ENCODE measurements around the gene CYP19A1. TPM values are rescaled to one million over a fixed set of nuclear protein-coding genes. Genes with fewer than 3 reads are reported as not detected.

CYP19A1 gene
- total RNA-seq = not detected in 2 replicates

DNA sequence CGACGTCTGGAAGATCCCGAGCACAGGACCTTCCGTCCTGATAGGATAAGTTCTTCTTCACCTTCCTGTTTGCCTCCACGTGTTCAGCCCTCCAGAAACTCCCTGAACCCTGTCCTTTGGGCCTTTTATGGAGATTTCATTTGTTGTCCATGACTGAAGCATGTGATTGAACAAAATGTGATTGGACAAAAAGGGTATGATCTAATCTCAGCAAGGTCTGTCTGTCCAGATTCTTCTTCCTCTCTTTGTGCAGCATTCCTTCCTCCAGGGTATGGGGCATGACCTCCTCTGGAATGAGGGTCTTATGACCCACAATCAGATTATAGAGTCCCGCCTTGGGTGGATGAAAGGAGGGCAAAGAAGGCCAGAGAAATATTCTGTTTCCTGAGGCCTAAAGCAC lies at the start of gene CYP19A1:
CYP19A1 (minus strand) TSS at position 101 of the 400 bp plus-strand sequence. CDS start 95,684 bp downstream, outside the sequence.
- DNase-seq (ENCODE audit: low read depth in 2 of 2) = no peak

GRCh38 chr15:51387699-51388041 lies 49.3 kb upstream of the CYP19A1 start:
- no peak for DNase-seq (ENCODE audit: low read depth in 2 of 2)

DNA sequence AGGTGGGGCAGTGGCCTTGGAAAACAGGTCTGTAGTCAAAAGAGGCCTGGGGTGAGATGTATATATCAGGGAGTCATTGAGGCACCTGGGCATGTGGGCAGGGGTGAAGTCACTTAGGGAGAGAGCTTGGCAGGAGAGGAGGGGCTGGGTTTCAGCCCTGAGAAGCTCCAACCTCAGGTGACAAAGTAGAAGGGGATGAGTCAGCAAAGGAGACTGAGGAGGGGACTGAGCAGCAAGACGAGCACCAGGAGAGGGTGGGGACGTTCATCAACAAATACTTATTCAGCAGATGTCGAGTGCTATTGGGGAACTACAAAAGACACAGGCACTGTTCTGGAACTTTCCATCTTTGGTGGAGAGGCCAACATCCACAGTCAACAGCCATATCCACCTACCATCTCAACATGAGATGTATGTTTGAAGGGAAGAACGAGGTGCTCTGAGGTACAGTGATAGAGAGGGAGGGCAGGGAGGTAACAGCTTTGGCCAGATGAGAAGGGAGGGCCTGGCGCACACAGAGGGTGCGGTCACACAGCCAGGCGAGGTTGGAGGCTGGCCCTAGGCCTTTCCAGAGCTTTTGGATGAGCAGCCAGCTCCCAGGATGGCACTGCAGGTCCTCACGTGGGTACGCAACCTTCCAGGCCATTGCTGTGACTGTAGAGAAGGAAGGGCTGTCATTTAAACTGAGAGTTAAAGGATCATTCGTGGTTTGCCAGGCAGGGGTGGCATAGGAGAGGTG lies 48.7 kb upstream of the CYP19A1 start:
- no peak for DNase-seq (ENCODE audit: low read depth in 2 of 2)

DNA sequence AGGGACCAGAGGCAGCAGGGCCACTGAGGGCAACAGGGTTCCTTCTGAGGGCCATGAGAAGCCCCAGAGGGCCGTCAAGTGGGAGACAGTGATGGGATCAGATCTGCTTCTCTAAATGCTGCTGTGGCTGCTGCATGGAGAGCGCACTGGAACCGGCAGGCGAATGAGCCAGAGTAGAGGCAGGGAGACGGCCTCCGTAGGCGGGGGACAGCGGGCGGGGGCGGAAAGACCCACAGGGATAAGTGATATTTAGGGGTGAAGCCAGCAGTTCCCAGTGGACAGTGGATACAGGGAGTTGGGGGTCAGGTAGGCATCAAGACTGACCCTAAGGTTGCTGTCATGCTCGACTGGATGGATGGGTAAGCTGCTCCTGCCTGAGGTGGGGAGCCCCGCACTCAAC lies 48.1 kb upstream of the CYP19A1 start:
- DNase-seq (ENCODE audit: low read depth in 2 of 2) = no peak

- no peak for DNase-seq (ENCODE audit: low read depth in 2 of 2)
Measured at GRCh38 chr15:51386029-51386428, 47.6 kb upstream of the CYP19A1 start.

DNA sequence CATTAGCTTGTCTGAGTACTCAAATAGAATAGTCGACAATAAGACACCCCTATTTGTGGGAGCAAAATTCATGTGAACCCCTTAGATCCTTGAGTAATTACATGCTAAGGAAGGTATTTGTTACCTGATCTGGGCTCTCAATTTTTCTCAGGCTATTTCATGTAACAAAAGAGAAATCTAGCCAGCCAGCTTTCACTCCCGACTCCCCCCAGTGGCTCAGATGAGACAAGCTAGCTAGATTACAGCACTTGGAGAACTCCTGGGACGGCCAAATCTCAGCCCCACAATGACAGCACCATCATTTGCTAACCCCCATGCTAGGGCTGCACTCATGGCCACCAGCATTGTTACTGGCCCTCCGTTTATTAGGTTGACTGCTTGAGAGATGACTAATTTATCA lies 44.4 kb upstream of the CYP19A1 start:
- DNase-seq (ENCODE audit: low read depth in 2 of 2) = peak; percentile 15 to 46

GRCh38 chr15:51380999-51381806 lies 42.8 kb upstream of the CYP19A1 start:
- peak; percentile 55 to 75 for DNase-seq (ENCODE audit: low read depth in 2 of 2)

DNA sequence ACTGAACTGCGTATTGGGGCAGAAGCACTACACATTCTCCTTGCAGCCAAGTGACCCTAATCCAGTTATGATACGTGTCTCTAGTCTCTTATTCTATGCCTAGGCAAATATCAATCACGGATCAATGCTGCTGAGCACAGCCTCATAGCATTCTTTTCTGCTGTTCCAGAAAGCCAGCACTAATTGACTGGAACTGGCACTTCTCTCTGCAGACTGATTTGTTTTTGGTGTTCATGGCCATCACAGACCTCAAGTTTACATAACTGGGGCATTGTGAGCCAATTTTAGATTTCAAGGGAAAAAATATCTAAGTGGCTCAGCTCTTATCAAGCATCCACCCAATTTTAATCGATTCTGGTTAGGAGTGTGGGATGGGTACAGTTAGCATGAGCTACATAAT lies 41.0 kb upstream of the CYP19A1 start:
- no peak for DNase-seq (ENCODE audit: low read depth in 2 of 2)

DNA sequence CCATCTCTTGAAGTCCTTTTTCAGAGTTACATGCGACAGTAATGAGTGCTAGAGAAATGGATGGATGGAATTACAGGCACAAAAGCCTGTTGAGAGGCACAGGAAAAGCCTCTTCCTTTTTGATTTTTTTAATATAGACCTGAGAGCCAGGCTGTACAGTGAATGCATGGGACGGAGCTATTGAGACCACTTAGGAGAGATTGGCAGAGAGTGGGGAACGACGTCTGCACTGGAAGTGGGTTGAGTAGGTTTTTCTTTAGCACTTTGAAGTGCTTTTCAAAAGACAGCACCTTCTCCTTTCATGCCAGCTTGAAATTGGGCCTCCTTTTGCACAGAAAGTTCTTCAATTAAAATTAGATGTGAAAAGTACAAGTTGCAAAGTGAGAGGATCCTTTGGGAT lies 40.0 kb upstream of the CYP19A1 start:
- DNase-seq (ENCODE audit: low read depth in 2 of 2) = no peak

DNA sequence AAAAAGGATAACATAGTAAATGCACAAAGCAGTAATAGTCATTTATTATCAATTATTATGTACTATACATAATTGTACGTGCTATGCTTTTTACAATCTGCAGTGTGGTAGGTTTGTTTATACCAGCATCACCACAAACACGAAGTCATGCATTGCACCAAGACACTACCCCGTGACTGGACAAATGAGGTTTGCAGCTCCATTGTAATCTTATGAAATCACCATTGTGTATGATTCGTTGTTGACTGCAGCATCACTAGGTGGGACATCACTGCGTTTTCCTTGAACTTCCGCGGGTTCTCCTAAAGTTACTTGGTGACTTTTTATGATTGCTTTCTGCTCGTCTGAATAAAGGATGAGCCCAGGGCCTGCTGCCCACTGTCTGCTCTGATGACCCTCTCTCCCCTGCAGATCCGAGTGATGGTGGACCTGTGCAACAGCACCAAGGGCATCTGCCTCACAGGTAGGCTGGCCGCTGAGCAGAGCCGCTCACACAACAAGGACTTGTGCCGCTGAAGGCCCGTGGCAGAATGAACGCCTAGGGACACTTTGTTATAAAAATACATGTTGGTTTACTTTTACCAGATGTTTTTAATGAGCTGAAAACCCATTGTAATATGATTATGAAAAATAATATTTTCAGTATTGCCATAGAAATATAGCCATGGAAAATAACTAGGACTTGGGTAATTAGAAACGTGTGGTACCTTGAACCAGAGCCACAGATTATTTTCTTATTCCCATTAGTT lies 38.8 kb upstream of the CYP19A1 start:
- DNase-seq (ENCODE audit: low read depth in 2 of 2) = no peak

GRCh38 chr15:51375966-51376640 lies 37.7 kb upstream of the CYP19A1 start:
- no peak for DNase-seq (ENCODE audit: low read depth in 2 of 2)

- DNase-seq (ENCODE audit: low read depth in 2 of 2) = no peak
Measured at GRCh38 chr15:51374131-51374530, 35.7 kb upstream of the CYP19A1 start.

DNA sequence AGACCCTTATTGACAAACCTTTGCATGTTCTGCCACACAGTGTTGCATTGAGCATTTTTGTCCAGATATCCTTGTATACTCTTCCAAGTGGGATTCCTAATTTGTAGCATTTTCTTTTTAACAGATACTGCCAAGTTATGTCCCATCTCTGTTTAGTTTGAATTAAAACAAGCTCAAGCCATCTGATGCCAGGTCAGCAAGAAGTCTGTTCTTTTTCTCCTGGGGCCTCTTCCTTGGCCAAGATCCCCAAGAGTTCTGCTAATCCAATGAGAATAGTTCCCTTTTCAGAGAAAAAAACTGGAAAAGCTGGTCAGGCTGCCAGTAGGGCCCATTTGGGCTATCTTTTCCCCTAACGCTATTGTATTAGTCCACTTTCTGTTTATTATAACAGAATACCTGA lies 32.9 kb upstream of the CYP19A1 start:
- DNase-seq (ENCODE audit: low read depth in 2 of 2) = no peak

DNA sequence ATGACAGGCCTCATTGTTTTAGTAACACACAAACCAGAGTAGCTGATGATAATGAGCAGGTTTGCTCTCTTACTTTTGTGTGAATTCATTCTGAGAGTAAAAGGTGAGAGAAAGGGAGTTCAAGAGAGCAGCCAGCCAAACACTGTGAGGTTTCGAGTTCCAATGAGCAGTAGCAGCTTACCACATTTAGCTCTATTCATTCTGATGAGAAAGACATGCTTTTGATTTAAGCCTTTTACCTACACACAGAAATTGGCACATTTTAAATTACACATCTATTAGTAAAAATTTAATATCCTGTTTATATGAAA lies 31.0 kb upstream of the CYP19A1 start:
- DNase-seq (ENCODE audit: low read depth in 2 of 2) = no peak

- no peak for DNase-seq (ENCODE audit: low read depth in 2 of 2)
Measured at GRCh38 chr15:51368751-51369450, 30.5 kb upstream of the CYP19A1 start.

- DNase-seq (ENCODE audit: low read depth in 2 of 2) = no peak
Measured at GRCh38 chr15:51368307-51368706, 29.9 kb upstream of the CYP19A1 start.

DNA sequence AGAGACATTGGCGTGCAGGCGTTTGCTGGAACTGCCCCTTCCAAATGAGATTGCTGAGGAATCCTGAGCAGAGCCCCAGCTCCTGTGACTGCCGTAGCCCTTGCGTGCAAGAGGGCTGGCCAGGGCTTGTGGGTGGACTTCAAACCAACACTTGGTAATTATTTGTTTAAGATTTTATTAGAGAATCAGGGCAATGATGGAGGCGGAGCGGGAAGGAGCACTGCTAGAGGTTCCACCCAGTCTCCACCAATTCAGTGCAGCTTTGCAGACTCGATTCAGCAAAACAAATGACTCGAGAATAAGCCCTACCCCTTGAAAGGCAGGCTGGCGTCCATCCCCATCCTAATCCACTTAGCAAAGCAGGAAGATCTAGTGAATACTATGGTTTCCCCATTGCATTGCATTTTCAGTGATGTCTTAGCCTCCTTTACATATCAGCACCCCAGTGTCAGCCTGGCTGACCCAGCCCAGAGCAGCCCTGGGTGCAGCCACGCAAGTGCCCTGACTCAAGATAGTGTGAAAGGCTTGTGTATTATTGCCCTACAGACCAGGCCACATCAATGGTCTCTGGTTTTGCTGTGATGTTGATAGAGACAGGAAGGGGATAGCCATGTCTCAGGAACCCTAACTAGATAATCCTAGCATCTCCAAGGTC lies 29.1 kb upstream of the CYP19A1 start:
- DNase-seq (ENCODE audit: low read depth in 2 of 2) = no peak

DNA sequence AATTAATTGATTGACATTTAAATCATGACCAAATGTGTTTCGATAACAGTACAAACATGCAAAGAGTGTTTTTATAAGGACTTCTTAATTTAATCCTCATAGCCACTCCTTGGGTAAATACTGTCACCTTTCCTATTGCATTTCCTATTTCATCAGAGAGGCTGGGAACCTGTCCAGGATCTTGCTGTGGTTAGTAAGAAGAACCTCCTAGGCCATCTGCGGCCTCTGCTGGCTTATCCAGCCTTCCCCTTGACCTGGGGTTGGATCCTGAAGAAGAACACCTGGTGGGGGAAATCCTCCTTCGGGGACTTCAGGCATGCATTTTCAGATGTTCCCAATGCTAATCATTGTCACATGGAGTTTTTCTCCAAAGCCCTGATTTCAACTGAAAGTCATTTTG lies 28.5 kb upstream of the CYP19A1 start:
- DNase-seq (ENCODE audit: low read depth in 2 of 2) = no peak

DNA sequence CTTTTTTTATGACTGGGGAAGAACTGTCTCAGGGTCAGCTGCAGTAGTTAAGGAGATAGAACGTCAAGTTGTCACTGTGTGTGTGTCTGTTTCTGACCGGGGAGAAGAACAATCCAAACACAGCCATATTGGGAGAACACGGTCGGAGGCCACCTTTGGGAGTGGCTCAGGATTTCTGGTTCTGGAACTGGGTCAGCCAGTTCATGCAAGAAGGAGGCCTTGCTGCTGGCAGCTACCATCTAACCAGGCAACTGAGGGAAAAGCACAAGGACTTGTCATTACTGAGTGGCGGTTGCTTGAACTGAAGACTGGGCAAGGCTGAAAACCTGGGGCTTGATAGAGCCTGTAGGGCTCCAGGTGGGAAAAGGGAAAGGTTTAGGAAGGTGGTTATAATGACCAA lies 27.7 kb upstream of the CYP19A1 start:
- DNase-seq (ENCODE audit: low read depth in 2 of 2) = no peak

DNA sequence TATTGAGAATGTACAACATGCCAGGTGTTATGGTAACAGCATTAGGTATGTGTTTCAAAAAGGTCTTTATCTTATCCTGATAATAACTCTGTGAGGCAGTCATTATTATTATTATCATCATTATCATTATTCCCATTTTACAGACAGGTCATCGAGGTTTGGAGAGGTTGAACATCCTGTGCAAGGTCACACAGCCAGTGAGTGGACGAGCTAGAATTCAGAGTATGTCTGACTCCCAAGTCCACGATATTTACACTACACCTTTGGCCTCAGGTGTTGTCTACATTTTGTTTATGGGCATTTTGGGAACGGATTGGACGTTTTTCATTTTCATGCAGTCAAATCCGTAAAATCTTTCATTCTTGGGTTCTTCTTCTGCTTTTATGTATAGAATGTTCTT lies 27.0 kb upstream of the CYP19A1 start:
- DNase-seq (ENCODE audit: low read depth in 2 of 2) = no peak

GRCh38 chr15:51363383-51363782 lies 25.0 kb upstream of the CYP19A1 start:
- no peak for DNase-seq (ENCODE audit: low read depth in 2 of 2)
